Activated T-cell treated with anti-CD3 and anti-CD28 coated beads, Interleukin-2, amount 50 U/mL, for 48 hours (primary cell): ENCODE data around the gene SCNN1A.
"Not testable (repeated sequence)": the region's sequence is repeated elsewhere in the genome, so short reads cannot be mapped to it uniquely, and the experiment has no call there.

Experiments used
- DNase-seq, 2 experiments: peaks; one replicate each; pipeline ENCODE4 v3.0.0-alpha.2; 2020

The SCNN1A gene

DNA sequence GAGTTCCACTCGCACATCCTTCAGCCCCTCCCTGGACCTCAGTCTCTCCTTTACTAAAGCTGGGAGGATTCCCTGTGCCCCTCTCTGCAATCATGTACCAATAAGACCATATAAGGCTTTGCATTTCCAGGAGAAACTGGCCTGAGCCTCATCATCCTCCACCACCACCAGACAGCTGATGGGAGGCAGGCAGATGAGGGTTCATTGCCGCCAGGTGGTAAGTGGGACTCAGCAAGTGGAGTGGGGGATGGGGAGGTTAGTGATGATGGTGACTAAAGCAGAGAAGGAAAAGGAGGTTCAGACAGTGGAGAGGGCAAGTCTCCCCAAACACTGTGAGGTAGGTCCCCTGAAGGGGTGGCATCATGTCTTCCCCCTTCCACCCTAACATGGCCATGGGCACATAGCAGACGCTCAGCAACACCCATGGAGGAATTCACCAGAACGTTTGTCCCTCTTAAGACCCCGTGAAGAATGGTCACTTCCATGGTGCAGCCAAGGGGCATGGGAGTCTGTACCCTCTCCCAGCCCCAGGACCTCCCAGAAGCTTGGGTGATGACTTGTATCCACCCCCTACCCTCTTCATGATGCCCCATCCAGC, 29.0 kb downstream of the SCNN1A start:
- no peak for DNase-seq

DNA sequence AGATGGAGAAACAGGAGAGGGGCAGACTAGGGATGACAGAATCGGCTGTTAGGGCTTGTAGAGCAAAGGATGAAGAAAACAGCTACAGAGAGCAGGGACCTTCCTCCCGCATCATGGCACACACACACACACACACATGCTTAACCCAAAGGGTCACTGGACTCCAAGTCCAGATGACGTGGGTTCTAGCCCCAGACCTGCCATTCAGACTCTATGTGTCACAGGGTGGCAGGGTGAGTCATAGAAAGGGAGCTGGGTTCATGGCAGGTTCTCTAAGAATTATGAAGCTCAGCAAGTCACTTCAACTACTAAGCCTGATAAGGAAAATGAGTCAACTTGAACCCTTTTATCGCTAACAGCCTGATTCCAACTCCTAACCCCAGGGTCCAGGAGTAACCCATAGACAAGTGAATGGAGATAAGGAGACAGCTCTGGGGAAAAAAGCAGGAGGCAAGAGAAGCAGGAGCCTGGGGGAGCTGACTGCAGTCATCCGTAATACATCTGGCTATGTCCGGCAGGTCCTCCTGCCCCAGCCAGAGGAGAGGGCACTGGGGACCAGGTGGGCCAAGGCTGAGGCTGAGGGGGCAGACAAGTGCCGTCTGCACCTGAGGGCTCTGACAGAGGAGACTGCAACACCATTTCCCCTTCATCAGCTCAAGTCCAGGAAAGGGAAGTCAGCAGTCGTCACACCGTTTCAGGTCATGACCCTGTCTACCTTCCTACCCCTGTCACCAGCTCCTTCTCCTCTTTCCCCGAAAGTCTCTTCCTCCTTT, 29.9 kb downstream of the SCNN1A start:
- DNase-seq, result peak; percentile 62 to 68

DNA sequence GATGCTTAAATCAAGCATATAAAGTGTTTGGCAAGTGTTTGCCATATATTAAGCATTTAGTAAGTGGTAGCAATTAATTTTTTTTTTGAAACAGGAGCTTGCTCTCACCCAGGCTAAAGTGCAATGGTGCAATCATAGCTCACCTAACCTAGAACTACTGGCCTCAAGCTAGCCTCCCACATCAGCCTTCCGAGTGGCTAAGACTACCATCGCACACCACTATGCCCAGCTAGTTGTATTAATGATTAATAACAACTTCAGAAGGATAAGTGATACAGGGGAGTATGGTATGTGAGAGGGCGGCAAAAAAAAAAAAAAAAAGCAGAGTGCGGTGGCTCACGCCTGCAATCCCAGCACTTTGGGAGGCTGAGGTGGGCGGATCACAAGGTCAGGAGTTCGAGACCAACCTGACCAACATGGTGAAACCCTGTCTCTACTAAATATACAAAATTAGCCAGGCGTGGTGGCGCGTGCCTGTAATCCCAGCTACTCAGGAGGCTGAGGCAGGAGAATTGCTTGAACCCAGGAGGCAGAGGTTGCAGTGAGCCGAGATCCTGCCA, 31.2 kb downstream of the SCNN1A start:
- not testable (repeated sequence) for DNase-seq

DNA sequence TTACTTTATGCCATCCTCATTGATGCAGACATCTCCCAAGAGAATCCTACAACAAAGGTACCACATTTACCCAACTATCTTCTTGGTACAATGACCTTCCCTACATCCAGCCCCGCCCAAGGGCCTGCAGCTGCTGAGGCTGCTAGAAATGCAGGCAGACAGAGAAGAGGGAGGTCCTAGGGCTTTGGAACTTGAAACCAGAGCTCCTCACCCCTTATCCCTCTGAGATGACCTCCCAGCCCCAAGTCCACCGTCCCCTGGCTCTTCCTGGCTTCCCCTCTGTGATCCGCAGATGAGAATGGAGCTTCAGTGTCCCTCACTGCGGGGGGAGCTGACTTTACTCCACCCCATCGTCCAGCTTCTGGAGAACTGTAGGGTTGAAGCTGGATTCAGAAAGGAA, 31.8 kb downstream of the SCNN1A start:
- DNase-seq, result no peak

DNA sequence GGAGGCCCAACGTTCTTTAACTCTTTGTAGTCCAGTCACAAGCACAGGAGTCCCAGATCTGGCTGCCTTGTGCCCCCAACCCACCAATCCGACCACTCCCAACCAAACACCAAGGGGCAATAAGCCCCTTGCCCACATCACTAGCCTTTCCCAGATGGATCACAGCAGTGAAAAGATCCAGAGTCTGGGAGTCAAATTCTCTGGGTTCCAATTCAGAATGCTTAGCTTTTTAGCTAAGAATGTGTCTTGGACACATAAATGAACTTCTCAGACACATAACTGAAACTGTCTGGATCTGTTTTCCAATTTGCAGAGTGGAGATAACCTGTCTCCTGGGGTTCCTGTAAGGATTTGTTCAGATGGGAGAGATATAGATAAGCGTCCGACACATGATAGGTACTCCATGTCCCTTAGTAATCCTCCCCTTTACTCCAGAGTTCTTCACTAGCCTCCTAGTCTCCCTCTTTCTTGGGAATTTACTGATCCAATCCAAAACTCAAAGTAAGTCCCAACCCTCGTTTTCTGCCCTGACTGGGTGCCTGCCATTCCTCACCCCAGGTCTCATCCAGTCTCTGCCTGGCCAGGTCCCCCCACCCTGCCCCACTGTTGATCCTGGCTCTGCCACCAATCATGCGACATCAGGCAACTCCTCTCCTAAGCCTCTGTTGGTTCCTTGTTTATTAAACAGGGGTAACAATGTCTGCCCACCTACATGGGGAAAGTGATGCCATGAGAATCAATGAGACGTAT, 33.0 kb downstream of the SCNN1A start:
- DNase-seq, result peak in 1 of 2 experiments; percentile 65

DNA sequence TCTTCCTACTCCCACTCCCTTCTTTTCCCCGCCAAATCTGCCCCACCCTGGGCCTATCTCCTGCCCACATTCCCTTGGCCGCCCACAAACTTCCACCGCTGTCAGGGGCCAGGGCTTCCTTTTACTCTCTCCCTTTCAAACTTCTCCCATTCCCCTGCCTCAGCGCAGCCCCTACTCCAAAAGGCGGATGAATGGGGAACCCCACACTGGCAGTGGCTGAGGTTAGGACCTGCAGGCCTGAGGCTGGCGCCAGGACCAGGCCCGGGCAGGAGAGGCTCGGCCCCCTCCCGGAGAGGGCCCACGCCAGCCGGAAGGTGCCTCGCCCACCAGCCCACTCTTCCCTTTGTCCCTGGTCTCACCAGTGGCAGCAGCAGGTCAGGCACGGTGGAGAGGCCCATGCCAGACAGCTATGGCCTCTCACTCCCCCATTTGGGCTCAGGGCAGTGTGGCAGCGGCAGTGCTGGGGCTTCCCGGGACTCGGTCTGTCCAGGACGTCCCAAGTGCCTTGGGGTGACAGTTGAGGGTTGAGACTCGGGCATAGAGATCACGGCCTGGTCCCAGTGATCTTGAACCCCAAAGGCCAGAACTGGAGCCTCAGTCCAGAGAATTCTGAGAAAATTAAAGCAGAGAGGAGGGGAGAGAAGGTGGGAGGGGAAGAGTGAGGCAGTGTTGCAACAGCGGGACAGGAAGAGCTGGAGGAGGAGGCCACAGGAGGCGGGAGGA, 33.8 kb downstream of the SCNN1A start, which contains the start of gene TNFRSF1A:
TNFRSF1A (minus strand) TSS at position 660 of the 723 bp plus-strand sequence; CDS start at position 398, 262 bp downstream.
- peak; percentile 67 to 70 for DNase-seq

DNA sequence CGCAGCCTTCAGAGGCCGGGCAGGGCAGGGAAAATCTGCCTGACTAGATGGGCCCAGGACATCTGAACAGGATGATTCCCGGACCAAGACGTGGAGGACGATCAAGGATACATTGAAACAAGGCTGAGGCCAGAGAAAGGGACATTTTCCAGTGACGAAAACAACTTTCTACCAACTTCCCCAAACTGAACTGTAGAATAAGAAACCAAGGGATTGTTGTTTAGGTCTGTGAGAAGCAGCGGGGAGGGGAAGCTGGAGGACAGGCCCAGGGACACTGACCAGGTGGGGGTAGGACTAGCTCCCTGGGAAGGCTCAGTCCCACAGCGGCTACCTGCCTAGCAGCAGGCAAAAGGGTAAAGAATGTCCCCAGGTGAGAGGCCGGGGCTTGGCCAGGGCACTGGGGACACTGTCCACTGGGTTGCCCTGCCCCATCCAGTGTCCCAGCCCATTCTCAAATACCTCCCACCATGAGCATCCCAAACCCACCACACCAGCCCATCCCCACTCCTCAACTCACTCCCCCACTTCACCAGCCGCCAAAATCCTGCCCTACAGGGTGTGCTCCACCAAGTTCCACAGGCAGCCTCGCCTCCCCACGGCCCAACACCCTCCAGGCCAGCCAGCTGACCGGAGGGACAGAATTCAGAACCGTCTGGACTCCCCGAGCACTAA, 34.5 kb downstream of the SCNN1A start:
- DNase-seq, result no peak

DNA sequence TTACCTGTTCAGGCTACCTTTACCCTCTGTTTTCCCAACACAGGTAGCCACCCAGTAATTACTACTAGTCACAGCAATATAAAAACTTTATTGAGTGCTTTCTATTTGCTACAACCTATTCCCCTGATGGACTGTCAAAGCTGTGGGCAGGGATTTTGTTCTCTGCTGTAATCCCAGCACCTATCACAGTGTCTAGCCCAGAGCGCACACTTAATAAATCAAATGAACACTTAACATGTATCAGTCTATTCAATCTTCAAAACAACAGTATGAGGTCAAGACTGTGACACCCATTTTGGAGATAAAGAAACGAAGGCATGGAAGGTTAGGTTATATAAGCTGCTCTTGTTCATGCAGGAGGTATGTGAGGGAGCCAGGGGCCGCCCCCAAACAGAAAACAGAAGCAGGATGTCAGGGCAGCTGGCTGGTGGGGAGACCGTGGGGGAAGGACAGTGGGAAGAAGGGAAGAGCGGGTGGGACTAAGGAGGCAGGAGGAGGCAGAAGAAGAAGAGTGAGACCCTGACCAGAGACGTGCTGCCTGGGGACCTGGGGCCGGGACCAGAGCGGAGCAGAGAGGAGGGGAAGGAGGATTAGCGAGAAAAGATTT, 35.2 kb downstream of the SCNN1A start:
- no peak for DNase-seq

DNA sequence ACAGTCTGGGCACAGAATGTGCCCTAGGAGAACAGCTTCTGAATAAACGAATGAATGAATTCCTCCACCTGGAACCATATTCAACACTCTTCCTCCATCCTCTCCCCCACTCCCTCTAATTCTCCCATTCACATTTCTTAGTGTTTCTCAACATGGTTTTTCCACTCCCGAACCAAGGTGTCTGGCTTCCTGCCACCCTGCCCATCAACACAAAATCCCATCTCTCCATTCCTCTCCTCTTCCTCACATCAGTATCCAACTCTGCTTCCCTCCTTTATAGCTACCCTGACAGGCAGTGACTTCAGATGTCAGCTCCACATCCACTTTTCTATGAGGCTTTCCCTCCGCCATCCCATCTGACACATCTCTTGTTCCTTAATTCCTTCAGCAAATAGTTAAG, 36.4 kb downstream of the SCNN1A start:
- no peak for DNase-seq

DNA sequence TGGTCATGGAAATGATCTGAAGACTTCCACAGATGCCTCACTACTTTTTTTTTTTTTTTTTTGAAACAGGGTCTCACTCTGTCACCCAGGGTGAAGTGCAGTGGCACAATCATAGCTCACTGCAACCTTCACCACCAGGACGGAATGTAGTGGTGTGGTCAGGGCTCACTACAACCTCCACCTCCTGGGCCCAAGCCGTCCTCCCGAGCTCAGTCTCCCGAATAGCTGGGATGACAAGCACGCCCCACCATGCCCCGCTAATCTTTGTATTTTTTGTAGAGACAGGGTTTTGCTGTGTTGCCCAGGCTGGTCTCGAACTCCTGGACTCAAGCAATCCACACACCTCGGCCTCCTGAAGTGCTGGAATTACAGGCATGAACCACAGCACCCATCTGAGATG, 36.8 kb downstream of the SCNN1A start:
- DNase-seq, result not testable (repeated sequence)

DNA sequence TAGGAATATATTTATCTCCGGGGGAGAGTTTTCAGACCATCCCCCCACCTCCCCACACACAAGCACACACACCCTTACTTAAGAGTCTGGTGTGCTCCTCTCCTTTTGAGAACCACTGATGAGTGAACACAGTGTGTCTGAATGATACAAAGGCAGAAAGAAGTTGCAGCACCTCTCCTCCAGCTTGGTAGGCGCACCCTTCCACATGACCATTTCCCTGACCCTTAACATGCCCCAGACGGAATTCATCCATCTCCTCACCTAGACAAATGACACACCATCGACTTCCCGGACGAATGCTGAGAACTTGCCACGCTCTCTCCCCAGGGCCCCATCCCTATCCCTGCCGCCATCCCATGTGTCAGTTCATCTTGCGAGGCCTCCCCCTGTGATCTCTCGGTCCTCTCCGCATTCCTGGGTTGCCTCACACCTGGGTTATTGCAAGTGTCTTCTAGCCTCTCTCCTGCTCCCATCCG, 37.4 kb downstream of the SCNN1A start:
- DNase-seq, result peak in 1 of 2 experiments; percentile 39

DNA sequence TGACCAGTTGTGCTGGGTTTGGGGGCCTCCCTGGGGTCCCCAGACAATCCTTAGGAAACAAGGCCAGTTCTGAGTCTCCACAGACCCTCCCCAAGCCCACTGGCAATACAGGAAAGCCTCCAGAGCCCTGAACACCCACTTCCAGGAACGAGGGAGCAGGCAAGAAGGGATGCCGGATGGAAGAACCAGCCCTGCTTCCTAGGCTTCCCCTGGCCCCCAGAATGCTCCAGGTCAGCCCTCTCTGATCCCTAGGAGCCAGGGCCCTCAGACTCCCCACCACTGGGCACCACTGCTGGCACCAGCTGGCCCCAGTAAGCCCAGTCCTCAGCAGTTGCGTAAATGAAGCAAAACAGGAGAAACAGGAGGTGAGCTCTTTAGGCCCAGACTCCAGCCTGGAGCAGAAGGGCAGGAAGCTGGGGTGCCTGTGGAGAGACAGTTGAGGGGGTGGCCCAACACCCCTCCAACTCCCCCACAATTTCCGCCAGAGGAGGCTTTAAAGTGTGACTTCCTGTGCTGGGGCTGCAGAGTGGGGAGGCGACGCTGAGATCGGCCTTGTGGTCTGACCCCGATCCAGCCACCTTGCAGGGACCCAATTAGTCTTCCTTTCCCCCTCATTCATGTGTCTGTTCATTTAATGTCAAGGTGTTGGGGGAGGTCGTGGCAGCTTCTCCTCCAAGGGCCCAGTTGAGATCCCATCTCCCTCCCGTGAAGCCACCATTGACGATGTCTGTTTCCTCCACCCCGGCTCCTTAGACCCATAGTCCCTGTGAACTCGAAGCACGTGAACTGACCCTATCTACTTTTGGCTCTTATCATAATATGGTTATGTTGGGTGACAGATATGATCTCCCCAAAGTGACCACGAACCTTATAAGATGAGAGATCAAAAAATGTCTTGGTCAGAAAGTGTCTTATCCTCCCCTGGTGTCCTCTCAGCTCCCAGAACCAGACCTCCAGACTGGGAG, 38.2 kb downstream of the SCNN1A start:
- DNase-seq, result peak; percentile 60 to 61

DNA sequence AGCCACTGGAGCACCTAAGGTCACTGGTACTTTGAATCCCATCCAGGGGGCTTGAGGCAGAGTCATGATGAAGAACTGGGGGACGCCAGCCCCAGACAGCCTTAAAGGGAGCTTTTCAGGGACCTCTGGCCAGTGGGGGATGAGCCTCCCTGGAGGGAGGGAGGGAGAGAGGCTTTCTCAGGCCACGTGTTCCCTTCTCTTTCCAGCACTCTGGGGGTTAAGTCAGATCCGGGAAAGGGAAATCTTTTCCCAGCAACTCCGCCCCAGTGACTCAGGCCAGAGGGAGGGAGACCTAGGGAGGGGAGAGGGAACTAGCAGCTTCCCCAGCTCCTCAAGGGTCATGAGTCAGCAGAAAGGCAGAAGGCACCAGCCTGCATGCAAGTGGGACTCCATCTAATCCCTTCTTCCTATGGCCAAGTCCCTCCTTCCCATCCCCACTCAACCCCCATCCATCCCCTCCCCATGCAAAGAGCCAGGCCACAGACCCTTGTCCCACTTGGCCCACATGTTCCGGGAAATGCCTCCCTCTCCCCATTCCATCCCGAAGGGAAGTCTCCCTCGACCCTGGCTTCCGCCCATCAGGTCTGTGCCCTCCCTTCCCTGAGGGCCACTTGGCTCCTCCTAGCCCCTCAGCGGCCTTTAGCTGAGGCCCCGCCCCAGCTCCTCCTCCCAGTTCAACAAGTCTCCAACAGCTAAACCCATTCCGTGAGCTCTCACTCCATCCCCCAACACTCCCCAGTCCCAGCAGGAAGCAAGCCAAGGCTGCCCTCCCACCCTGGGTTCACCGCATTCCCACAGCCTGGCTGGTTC, 39.1 kb downstream of the SCNN1A start:
- peak; percentile 81 for DNase-seq

DNA sequence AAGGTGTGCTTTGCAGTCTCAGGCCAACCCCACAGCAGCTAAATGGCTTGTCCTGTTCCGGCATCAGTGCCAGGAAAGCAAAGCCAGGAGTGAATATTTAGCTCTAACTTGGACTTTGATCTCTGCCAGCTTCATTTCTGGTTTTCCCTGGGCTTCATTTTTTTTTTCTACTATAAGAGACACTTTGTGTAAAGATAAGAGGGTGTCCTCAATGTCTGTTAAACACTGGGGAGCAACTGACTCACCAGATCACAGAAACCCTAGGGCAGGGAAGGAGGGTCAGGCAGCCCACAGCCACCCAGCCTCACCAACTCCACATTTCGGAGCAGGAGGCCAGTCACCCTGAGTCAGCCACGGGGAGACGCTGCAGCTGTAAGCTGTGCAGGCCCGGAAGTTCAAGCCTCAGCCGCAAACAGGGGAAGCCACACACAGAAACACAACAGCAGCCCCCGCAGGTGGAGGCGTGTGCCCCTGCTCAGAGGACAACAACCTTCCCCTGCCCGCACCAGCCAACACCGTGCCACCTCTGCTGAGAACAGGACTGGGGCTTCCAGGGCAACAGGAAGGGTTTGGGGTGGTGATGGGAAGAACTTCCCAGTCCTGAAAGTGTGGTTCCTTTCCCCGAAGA, 39.8 kb downstream of the SCNN1A start:
- DNase-seq, result peak; percentile 90 to 92

DNA sequence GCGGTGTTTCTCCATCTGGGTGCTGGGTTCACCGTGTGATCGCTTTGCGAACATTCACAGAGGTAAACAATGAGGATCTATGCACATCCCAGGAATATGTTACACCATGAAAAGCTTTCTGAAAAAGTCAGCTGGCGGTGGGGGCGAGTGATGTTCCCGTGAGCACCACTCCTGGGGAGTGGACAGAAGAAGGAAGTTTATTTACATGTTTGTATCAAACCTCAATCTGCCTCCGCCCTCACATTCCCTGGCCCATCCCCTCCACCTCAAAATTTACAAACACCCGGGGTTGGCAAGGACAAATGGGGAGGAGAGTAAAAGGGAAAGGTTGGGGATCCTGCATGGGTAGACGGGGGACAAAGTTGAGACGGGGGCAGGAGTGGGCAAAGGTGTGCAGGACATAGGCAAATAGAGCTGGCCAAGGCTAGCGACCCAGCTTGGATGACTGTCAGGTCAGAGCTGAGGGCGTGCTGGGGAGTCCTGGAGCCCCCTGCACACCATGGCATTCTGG, 40.4 kb downstream of the SCNN1A start:
- DNase-seq, result no peak

DNA sequence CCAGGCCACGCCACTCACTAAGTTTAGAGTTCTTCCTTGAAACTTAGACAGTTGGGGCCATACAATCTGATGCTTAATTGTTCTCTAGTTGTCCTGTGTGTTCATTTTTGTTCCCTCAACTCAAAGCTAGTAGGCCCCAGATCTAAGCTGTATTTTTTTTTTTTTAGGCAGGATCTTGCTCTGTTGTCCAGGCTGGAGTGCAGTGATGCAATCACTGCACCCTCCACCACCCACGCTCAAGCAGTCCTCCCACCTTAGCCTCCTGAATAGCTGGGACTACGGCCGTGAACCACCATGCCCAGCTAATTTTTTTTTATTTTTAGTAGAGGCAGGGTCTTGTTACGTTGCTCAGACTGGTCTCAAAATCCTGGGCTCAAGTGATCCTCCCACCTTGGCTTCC, 41.0 kb downstream of the SCNN1A start:
- DNase-seq, result no peak

DNA sequence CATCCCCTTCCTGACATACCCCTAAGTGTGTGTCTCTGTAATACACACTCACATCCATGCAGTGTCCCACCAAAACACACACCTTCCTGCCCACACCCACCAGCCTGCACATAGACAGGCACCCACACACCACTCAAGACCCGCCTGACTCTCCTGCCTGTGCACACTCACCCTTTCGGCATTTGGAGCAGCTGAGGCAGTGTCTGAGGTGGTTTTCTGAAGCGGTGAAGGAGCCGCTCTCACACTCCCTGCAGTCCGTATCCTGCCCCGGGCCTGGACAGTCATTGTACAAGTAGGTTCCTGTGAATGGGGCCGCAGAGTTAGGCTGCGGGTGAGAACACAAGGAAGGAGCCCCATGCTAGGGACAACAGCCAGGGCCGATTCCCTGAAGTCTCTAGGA, 41.8 kb downstream of the SCNN1A start:
- DNase-seq, result peak in 1 of 2 experiments; percentile 60

DNA sequence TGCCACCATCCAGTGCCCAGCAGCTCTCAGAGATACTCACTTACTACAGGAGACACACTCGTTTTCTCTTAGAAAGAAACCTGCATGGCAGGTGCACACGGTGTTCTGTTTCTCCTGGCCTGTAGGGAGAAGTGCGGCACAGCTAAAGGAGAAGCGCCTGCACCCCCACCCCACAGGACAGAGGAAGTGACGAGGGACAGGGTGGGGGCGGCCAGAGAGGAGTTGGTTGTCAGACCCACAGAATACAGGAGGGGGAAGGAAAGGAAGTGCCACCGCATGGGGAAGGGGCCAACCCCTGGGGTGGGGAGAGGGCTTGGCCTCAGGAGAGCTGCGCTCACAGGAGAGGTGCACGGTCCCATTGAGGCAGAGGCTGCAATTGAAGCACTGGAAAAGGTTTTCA, 42.3 kb downstream of the SCNN1A start:
- DNase-seq, result no peak

DNA sequence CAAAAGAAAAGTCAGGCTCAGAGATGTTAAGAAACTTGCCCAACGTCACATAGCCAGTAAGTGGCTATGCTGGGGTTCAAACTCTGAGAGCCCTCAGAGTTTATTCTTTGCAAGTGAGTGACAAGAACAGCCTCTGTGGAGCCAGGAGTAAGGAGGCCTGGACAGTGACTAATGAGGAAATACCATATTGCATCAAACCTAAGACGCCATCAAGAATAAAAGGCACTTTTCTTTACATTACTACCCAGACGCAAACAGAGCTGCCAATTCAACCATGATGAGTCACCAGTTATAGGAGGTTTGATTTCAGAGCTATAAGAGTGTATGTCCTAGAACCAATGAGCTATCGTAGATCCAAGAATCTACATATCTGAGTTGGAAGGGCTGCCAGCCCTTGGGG, 42.9 kb downstream of the SCNN1A start:
- no peak for DNase-seq
